ENCODE data around the gene CAMKK2. TPM values are rescaled to one million over a fixed set of nuclear protein-coding genes. Genes with fewer than 3 reads are reported as not detected.
"Not testable (repeated sequence)": the region's sequence is repeated elsewhere in the genome, so short reads cannot be mapped to it uniquely, and the experiment has no call there.

CAMKK2 gene
- total and polyA plus RNA-seq, 2 of the 4 experiments (the other 2 are of a cell fraction) = 15.2 to 24.7 TPM

DNA sequence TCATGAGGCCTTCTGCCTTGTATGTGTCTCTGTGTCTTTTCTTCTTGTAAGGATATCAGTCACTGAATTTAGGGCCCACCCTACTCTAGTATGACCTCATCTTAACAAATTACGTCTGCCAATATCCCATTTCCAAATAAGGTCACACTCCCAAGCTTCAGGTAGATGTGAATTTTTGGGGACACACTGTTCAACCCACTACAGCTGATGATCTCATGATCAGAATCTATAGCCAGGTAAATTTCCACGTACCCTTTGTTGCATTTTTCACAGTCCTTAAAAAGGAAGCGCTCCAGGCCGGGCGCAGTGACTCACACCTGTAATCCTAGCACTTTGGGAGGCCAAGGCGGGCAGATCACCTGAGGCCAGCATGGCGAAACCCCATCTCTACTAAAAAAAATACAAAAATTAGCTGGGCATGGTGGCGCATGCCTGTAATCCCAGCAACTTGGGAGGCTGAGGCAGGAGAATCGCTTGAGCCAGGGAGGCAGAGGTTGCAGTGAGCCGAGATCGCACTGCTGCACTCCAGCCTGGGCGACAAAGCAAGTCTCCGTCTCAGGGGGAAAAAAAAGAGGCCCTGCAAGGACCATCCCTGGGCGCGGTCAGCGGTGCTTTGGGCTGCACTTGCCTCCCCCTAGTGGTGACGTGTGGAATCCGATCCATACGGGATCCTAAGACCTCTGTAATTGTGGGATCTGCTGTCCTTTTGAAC is 66.5 kb downstream of the CAMKK2 start:
- H4K5ac ChIP-seq (ENCODE audit: low read depth, low read length); H3K79me1 ChIP-seq (ENCODE audit: low read depth in 1 of 2, low read length in 2 of 2); H2AK5ac ChIP-seq (ENCODE audit: low read depth, low read length); H3K56ac ChIP-seq (ENCODE audit: extremely low read depth, insufficient read depth, low read length); H3K9me1 ChIP-seq (ENCODE audit: insufficient read depth, low read length); H3K9me3 ChIP-seq (ENCODE audit: control insufficient read depth, insufficient read depth, low read length); H2AK9ac ChIP-seq (replicated peaks; ENCODE audit: low read depth, low read length, poor library complexity); in situ Hi-C loops (cut with MboI; ENCODE audit: low sequenced_read_pairs); H4K91ac ChIP-seq (ENCODE audit: insufficient read depth, low read depth, low read length); H3K36me3 ChIP-seq (ENCODE audit: control insufficient read depth, insufficient read depth, low read length); BruUV-seq (replicated peaks); H2BK120ac ChIP-seq (ENCODE audit: low read depth, low read length); H3K4me2 ChIP-seq (ENCODE audit: low read depth, low read length); H3K23ac ChIP-seq (ENCODE audit: low read depth, low read length); H3K9ac ChIP-seq (ENCODE audit: low read depth, low read length); dilution Hi-C loops (cut with HindIII; ENCODE audit: low sequenced_read_pairs, unreplicated experiment); H3K4me1 ChIP-seq (ENCODE audit: control insufficient read depth, insufficient read depth, low read length); H3K27ac ChIP-seq (ENCODE audit: insufficient read depth, low read length); H2BK5ac ChIP-seq (ENCODE audit: low read depth, low read length, poor library complexity, severe bottlenecking); H3K4me3 ChIP-seq (ENCODE audit: insufficient read depth, low read depth, low read length); H3K18ac ChIP-seq (ENCODE audit: low read depth, low read length); H2BK15ac ChIP-seq (ENCODE audit: low read depth, low read length); H3K27me3 ChIP-seq (ENCODE audit: control insufficient read depth, insufficient read depth, low read length); H2BK20ac ChIP-seq (ENCODE audit: low read depth, low read length); H4K20me1 ChIP-seq (ENCODE audit: insufficient read depth, low read length); POLR2A ChIA-PET (ENCODE audit: unreplicated experiment): not testable (repeated sequence)
- 50% methylated on average over 2 of the region's 19 CpGs; no CpG with 5 or more reads in 1 of the 2 experiments for WGBS, 2 experiments (ENCODE audit: extremely low coverage in 2 of 2, insufficient read length in 1 of 2)
- Histone ChIP-seq H3K4ac (ENCODE audit: low read depth, low read length) (peak overlapping the region; percentile 40; the same call in 1 of the 2 replicates), H3K14ac (replicated peaks; ENCODE audit: low read depth, low read length) (0 out of 2 replicates have a peak overlapping the region, but pooled peaks have one; percentile 28), H2AFZ (replicated peaks; ENCODE audit: low read length, poor library complexity) (peak overlapping the region; percentile 26), H4K8ac (ENCODE audit: low read depth in 2 of 2, low read length in 2 of 2) (0 out of 4 replicates have a peak overlapping the region, but pooled peaks of 1 of the 2 experiments have one; percentile 24)
- CTCF ChIA-PET = interaction anchor here (0.7 to 2.1 kb wide), 4 partner anchors 9 to 725 kb away, joined by 3 to 6 read pairs (median 3); no protein-coding TSS in a partner anchor
- DNase-seq (peak; percentile 72), ATAC-seq (ENCODE audit: low read depth) (peak; percentile 94)
- TF ChIP-seq RAD21 (IDR thresholded peaks at IDR 0.05; ENCODE audit: low read length) = peak; percentile 84
- peak; percentile 78 for TF ChIP-seq SMC3 (IDR thresholded peaks at IDR 0.05; ENCODE audit: low read depth, low read length)
- TF ChIP-seq, protein P1, sequence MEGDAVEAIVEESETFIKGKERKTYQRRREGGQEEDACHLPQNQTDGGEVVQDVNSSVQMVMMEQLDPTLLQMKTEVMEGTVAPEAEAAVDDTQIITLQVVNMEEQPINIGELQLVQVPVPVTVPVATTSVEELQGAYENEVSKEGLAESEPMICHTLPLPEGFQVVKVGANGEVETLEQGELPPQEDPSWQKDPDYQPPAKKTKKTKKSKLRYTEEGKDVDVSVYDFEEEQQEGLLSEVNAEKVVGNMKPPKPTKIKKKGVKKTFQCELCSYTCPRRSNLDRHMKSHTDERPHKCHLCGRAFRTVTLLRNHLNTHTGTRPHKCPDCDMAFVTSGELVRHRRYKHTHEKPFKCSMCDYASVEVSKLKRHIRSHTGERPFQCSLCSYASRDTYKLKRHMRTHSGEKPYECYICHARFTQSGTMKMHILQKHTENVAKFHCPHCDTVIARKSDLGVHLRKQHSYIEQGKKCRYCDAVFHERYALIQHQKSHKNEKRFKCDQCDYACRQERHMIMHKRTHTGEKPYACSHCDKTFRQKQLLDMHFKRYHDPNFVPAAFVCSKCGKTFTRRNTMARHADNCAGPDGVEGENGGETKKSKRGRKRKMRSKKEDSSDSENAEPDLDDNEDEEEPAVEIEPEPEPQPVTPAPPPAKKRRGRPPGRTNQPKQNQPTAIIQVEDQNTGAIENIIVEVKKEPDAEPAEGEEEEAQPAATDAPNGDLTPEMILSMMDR (conservative IDR thresholded peaks at IDR 0.05; ENCODE audit: low read depth, low read length) = peak; percentile 89
- intact Hi-C loops (cut with micrococcal nuclease) = loop anchor here (1.0 to 2.0 kb wide), 3 partner anchors 120 to 225 kb away; no protein-coding TSS in a partner anchor
